GM19351 (cell line): ENCODE measurements around the gene FBXL2.
A peak's percentile ranks its signal among the peaks of the same experiment; 100 is the strongest.
"Not testable (repeated sequence)": the region's sequence is repeated elsewhere in the genome, so short reads cannot be mapped to it uniquely, and the experiment has no call there.

ENCODE experiments used
- ATAC-seq: cut with Tn5 transposase; IDR thresholded peaks from one replicate; pipeline ENCODE4 v1.9.1; 2021; ENCODE audit warnings: mild to moderate bottlenecking, moderate library complexity; ENCODE audit not compliant: unreplicated experiment

Gene FBXL2

DNA sequence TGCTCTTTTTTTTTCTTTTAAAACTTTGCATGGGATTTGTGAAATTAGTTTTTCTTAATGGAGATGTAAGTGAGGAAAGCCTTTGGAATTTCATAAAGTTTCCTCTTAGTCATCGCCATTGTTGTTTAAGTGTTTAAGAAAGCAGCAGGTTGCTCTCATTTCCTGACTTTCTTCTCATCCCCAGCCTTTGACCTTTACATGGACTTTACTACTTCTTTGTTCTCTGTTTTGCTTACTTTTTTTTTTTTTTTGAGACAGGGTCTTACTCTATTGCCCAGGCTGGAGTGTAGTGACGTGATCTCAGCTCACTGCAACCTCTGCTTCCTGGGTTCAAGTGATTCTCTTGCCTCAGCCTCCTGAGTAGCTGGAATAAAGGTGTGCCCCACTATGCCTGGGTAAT lies 38.6 kb downstream of the FBXL2 start:
- no peak for ATAC-seq

DNA sequence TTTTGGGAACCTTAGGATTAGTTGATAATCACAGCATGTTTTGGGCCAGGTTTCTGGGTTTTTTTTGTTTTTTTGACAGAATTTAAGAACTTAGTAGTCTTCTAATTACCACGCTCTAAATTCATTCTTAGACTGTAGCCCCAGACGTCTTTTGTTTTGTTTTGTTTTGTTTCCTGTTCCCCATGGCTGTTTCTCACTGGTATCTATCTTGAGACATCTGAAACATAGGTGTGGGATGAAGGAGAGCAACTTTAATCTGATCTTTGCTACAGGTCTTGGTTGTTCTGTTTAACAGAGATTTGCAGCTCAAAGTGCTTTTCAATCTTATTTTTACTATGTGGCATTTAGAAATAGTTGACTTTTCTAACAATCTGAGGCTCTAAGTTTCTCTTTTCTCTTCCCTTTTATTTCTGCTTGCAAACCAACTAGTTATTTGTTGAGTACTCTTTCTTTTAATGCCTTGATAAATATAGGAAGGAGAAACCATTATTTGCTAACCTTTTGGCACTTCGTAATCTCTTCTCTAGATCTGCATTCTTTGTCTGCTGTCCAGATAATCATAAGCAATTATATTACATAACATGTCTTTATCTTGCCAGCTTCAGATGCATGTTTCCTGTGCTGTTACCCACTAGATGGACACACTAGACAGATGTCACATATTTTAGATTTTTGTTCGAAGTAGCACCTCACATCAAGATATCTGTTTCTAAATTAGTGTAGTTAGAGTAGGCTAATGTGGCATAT lies 40.9 kb downstream of the FBXL2 start:
- ATAC-seq, result peak; percentile 66

DNA sequence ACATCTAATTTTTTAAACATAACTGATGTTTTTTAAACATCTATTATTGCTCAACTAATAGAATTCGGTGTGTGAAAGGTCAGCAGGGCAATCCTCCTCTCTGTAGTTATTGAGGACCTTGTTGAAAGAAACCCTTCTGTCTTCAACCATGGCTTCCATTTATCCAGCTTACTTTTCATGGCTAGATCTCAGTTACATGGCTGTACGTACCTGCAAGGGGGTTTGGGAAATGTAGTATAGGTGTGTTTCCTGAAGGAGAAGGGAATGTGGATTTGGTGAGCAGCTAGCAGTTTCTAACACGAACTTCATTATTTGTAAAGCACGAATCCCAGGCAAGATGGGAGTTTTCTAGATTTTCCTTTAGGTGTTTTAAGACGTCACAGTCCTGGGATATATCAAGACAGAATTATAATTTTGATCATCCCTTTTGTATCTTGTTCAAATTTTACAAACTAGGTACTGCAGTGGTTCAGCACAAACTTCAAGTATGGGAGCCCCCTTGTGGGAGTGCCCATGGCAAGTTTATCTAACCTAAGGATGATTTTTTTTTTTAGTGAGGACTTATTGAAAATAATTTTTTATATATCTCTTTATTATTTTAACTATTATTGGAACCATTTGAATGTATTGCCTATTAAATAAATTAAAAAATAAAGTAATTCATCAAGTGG lies 41.6 kb downstream of the FBXL2 start:
- ATAC-seq, result peak; percentile 8

DNA sequence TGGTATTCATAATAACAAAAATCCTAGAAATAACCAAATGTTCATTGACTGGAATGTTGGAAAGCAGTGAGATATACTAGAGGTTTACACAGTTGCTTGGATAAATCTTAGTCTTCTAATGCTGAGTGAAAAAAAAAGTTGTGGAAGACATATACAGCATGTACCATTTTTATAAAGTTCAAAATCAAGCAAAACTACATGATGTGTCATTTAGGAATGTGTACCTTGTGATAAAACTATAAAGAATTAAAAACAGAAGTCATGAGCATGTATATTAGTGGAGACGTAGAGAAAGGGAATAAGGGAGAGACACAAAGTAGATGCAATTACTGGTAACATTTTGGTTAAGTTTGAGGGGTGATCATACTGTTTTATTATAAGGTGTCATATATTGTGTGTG lies 45.2 kb downstream of the FBXL2 start:
- ATAC-seq, result no peak

DNA sequence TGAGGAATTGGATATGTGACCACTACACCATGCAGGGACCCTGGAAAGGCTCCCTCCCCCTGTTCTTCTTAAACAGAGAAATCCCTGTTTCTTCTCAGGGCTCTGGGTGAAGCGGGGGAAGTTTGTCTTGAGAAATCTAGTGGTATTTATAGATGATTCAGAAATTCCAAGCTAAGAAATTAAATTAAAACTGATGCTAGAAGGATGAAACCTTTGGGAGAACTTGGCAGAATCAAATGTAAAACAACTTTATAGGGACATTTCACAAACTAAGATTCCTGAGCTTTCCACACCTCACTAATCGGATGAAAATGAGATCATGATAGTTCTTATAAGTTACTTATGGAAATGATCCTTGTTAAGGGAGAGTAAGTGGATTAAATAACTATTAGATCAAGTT lies 54.2 kb downstream of the FBXL2 start:
- no peak for ATAC-seq

DNA sequence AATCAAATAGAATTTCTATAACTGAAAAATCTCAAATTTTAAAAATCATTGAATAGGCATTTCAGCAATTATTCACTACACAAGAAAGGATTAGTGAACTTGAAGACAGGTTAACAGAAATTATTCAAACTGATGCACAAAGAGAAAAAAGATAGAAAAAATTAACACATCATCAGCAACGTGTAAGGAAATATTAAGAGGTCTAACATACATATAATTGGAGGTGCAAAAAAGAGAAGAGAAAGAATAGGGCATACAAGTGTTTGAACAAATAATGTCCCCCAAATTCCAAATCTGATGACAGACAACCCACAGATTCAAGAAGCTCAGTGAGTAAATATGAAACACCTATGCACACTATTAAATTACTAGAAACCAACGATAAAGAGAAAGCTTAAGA lies 57.1 kb downstream of the FBXL2 start:
- ATAC-seq, result no peak

DNA sequence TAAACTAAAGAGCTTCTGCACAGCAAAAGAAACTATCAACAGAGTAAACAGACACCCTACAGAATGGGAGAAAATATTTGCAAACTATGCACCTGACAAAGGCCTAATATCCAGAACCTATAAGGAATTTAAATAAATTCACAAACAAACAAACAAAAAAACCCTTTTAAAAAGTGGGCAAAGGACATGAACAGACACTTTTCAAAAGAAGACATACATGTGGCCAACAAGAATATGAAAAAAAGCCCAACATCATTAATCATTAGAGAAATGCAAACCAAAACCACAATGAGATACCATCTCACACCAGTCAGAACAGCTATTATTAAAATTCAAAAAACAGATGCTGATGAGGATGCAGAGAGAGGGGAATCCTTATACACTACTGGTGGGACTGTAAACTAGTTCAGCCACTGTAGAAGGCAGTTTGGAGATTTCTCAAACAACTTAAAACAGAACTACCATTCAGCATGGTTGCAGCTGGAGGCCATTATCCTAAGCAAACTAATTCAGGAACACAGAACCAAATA lies 61.8 kb downstream of the FBXL2 start:
- not testable (repeated sequence) for ATAC-seq

DNA sequence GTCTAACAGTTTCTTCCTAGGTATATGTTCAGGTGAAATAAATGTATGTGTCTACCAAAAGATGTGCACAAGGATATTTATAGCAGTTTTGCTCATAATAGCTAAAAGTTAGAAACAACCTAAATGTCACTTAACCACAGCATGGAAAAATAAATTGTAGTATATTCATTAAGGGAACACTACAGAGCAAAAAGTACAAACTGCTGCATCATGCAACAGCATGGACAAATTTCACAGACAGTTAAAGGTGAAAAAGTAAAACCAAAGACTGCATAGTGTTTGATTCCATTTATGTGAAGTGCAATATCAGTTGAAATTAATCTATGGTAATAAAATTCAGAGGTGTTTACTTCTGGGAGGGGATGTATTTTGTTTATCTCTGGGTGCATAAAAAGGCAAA lies 62.5 kb downstream of the FBXL2 start:
- ATAC-seq, result no peak

DNA sequence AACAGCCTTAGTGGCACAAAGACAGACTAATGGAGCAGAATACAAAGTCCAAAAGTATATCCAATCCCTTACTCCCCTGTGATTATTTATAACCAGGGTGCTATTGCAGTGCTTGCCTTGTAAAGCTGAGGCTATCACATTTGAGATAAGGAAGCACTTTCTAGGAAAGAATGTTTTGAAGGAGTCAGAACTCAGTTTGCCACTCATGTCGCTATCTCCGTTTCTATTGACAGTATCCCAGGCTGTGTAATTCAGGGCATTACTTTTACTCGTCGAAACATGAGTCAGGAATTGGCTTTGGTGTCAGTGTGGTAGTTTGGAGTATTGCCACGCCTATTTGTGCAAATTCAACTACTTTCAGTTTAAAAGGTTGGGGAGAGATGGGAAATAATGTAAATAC lies 78.4 kb downstream of the FBXL2 start:
- no peak for ATAC-seq

DNA sequence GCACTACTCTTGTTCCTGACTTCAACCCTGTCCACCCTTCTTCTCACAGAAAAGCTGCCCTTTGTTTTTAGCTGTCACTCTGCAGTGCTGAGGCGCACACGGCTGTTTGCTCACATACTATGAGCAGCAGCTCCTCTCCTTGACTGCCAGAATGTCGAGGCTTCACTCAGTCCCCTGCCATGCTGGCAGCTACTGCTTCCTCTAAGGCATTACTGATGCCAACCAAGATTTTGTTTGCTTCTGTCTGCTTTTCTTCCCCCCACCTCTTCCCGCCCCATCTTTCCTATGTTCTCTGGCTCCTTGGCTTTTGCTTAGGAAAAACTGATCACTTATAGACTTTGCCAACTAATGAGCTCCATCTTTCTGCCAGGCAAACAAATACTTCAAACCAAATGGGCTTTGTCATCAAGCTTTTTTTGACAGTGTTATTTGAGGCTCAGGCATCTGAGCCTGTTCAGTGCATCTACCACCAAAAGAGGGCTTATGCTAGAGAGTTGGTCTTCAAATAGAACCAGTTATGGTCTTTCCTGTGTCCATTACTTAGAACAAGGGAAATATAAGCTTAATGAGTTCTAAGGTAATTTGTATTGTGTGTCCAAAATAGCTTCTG lies 81.0 kb downstream of the FBXL2 start:
- ATAC-seq, result no peak

DNA sequence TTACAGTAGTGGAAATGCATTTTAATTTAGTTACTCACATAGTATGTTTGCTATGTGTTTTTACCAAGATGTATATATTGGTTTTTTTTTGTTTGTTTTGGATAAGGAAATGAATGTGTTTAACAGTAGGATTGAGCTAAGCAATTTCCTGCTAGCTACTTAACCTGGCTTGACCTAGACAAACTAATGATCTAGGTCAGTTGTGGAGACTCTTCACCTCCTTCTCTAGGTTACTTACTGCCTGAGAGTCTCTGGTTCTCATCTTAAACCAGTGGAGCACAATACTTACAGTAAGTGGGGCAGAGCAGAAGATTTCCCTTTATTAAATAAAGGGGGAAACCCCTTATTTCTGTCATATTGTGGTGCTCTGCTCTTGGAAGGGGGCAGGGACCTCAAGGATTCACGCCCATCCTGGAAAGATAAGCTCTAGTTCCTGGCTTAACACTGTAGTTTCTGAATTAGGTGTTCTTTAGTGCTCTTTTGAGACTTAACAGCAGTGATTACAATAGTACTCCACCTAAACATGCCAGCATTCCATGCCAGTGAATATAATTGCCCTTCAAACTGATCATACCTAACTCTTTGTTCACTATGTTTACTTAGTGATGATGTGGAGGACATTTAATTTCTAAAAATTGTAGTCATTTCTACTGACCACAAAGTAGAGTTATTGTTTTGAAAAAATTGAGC lies 83.0 kb downstream of the FBXL2 start:
- ATAC-seq, result no peak

DNA sequence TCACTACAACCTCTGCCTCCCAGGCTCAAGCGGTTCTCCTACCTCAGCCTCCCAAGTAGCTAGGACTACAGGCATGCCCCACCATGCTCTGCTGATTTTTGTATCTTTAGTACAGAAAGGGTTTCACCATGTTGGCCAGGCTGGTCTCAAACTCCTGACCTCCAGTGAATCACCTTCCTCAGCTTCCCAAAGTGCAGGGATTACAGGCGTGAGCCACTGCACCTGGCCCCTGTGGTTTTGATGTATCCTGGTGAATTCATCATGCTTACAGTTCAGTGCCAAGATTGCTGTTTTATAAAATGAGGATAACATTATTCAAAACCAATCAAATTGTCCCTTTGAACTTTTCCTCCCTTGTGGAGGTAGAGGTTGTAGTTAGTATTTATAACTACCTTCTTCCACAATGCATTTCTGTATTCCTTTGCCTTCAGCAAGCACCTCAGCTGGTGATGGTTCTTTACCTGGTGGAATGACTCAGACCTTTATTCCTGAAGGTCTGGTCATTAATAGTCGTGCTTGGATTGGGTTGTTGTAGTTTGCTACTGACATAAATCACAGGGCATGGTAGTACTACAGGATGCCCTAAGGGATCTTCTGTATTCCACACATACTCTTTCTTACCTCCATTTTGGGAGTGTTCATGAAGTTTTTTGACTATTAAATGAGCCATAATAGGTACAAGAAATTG lies 86.0 kb downstream of the FBXL2 start:
- no peak for ATAC-seq

DNA sequence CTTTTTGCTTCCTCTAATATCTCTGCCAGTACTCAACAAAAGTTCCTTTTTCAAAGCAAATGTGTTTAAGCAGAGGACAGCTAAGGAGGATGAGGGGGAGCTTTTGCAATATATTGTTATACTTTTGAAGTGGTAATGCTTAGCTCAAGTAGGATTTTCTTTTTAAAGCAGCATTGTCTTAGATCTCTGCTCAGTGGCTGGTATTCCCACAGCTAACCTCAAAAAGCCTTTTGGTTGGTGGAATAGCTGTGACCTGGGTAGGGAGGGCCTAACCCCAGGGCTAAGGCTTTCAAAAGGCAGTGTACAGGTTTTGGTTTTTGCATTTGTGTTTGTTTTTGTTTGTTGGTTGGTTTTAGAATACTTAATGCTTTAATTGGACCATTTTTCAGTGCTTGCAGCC lies 86.8 kb downstream of the FBXL2 start:
- ATAC-seq, result no peak

DNA sequence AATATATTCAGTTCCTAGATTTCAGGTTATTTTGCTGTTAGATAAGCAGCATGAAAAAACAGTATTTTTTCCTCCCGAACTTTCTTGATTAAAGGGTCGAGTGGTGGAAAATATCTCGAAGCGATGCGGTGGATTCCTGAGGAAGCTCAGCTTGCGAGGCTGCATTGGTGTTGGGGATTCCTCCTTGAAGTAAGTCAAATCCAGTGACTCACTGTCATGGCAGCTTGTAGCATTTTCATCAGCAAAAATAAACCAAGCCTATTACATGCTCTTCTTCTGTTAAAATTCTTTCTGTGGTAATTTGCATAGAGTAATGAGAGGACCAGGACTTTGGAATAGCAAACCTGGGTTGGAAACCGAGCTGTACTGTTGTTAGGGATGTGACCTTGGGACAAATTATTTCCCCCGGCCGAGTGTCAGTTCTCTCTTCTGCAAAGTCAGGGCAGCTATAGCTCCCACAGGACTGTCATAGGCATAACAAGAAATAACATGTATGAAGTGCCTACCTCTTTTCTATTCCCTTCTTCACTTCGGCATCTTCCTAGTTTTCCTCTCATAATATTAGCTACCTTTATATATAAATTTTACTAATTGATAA lies 87.4 kb downstream of the FBXL2 start:
- ATAC-seq, result no peak

DNA sequence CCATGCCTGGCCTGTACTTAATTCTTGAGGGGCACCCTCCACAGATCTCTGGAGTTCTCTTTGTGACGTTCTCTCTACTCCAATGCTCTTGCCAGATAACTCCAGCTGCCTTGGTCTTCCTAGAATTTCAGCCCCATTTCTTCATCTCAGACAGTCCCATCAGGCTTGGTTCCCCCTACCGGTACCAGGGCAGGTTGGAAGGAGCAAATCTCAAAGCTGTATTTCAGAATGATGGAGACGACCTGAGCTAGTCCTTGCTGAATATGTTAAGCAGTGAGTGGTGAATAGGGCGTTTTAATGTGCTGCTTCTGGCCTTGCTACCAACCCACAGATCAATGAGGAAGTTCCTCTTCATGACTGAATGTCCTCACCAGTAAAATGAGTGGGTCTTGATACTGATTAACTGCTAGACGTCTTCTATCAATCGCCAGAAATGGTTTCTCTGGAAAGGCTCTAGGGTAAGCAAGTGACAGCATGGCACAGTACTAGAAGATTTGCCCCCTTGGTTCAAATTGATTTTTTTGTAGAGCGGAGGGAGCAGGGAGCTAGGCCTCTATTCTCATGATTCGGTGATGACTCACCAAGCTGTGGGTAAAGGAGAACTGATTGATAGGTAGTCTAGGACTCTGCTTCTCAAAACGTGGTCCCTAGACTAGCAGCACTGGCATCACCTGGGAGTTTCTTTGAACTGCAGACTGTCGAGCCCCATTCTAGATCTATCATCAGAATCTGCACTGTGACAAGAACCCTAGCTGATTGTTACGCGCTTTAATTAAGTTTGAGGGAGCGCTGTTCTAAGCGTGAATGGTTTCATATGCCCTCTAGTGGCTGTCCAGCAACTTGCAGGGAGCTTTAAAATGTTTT lies 95.2 kb downstream of the FBXL2 start:
- ATAC-seq, result no peak

DNA sequence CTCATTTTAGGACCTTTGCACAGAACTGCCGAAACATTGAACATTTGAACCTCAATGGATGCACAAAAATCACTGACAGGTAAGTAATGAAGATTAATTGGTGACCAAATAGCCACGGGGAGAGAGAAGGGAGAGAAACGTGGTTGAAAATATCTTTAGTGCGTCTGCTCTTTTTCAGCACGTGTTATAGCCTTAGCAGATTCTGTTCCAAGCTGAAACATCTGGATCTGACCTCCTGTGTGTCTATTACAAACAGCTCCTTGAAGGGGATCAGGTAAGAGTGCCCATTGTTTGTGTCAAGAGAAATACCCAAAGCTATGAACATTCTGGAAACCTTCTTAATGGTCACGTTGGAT lies 95.8 kb downstream of the FBXL2 start:
- no peak for ATAC-seq

DNA sequence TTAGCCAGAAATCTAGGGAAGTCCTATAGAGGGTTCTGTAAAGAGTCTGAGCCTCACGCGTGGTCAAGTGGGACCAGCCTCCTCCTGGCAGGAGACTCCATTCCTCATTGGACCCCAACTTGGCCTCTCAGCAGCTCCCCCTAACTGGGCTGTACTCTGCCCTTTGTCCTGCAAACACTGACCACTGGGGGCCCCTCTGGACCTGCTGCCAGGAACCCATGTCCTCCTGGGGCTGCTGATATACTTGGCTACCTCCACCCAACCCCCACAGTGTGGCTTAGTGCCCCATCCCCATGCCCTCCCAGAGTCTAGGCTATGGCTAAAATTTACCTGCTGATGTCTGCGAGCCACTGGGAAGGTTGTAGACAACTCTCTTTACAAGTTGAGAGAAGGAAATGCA lies 100.2 kb downstream of the FBXL2 start:
- no peak for ATAC-seq

DNA sequence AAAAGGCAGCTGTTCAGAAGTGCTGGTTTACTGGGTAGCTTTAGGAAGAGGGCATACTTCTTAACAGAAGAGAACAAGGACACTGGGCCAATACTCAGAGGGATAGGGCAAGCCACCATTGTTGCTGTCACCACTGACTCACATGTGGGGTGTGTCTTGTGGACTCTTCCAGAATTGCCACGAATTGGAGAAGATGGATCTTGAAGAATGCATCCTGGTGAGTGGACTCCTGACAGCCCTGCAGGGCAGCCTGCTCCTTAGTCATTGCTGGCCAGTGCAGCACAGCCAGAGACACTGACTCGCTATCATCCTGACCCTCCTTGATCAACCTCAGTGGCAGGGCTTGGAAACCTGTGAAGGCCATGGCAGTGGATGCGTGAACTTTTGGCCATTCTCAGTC lies 100.7 kb downstream of the FBXL2 start:
- ATAC-seq, result no peak

DNA sequence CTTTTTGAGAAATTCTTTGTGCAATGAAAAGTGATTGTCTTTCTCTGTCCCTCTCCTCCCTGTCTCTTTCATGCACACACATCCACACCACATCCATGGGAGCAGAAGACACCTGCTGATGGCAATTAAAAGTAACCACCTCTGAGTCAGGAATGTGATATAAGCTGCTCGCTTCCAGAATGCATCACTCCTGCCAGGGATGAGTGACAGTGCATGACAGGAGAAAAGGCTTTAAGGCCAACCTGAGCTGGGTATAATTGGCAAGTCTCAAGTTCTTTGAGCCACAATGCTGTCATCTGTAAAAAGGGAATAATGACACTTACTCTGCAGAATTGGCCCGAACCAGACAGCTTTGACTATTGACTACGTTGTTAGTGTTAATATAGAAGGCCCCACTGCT lies 103.4 kb downstream of the FBXL2 start:
- no peak for ATAC-seq

DNA sequence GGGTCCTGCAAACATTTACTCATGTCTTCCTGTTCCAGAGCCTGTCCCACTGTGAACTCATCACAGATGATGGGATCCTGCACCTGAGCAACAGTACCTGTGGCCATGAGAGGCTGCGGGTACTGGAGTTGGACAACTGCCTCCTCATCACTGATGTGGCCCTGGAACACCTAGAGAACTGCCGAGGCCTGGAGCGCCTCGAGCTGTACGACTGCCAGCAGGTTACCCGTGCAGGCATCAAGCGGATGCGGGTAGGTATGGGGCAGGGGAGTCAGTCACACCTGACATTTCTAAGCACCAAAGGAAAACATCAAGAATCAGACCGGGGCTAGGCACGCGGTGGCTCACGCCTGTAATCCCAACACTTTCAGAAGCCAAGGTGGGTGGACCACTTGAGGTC lies 106.7 kb downstream of the FBXL2 start:
- ATAC-seq, result no peak
